ENCODE results near the gene AP3S2. TPM values are rescaled to one million over a fixed set of nuclear protein-coding genes. Genes with fewer than 3 reads are reported as not detected.

The AP3S2 gene
- total and polyA plus RNA-seq, 2 donors (not counting 1 experiment from before 2014, with no cell fraction given): 11.3 to 32.3 TPM

- POLR2A ChIA-PET: no interaction called here
- TF ChIP-seq EZH2 (IDR thresholded peaks at IDR 0.05; ENCODE audit: borderline replicate concordance, insufficient read depth, low read depth, low read length, poor library complexity, severe bottlenecking) (no peak), CTCF (IDR thresholded peaks at IDR 0.05) (no peak)
- Histone ChIP-seq H3K9me3 (ENCODE audit: control extremely low read depth in 1 of 3, control insufficient read depth in 2 of 3, insufficient read depth in 1 of 3, low read length in 2 of 3) (peaks cover 0 to 9% (median 0%) of the 10 kb centered on the region in 3 donors), H3K9ac (ENCODE audit: low read length) (no peak overlapping the region), H3K79me2 (ENCODE audit: control insufficient read depth, insufficient read depth, low read length) (no peaks in the 10 kb centered on the region), H3K36me3 (replicated peaks in 1 of 2; ENCODE audit: control extremely low read depth in 1 of 2, control insufficient read depth in 1 of 2, extremely low read depth in 1 of 2, insufficient read depth in 2 of 2, low read length in 1 of 2) (no peaks in the 10 kb centered on the region), H3K27ac (ENCODE audit: low read length in 2 of 2) (no peak overlapping the region), H3K27me3 (replicated peaks in 1 of 4; ENCODE audit: control extremely low read depth in 1 of 4, control insufficient read depth in 3 of 4, insufficient read depth in 4 of 4, low read length in 3 of 4) (no peaks in the 10 kb centered on the region), H2AFZ (ENCODE audit: insufficient read depth, low read depth, low read length, poor library complexity, severe bottlenecking) (no peak overlapping the region), H3K4me3 (ENCODE audit: control extremely low read depth in 1 of 5, extremely low read depth in 1 of 5, insufficient read depth in 1 of 5, low read depth in 2 of 5, low read length in 4 of 5) (no peak overlapping the region), H4K20me1 (ENCODE audit: control insufficient read depth, insufficient read depth, low read length, poor library complexity, severe bottlenecking) (no peaks in the 10 kb centered on the region), H3K4me2 (replicated peaks; ENCODE audit: low read depth, low read length, poor library complexity, severe bottlenecking) (no peak overlapping the region), H3K4me1 (ENCODE audit: control insufficient read depth in 2 of 2, insufficient read depth in 2 of 2, low read length in 2 of 2) (peaks cover 0 to 8% of the 10 kb centered on the region in 2 donors)
- WGBS (ENCODE audit: insufficient coverage): 100% methylated on average over 1 of the region's 2 CpGs
- peaks cover 13% of the 10 kb centered on the region for H3K4me1 Mint-ChIP-seq
- H3K27ac Mint-ChIP-seq: no peak overlapping the region
- DNase-seq (no peak), ATAC-seq (ENCODE audit: low read depth) (no peak)
- CTCF ChIA-PET: no interaction called here
- no peaks in the 10 kb centered on the region for H3K27me3 Mint-ChIP-seq
- H3K9me3 Mint-ChIP-seq (ENCODE audit: insufficient read depth): peaks cover 2% of the 10 kb centered on the region
- intact Hi-C loops (cut with micrococcal nuclease): no loop called here
- H3K4me3 Mint-ChIP-seq: no peak overlapping the region
These were observed 93.8 kb downstream of the AP3S2 start for GRCh38 chr15:89799918-89800498.

- Histone ChIP-seq H3K27ac (ENCODE audit: low read length in 2 of 2) (no peak overlapping the region), H3K27me3 (replicated peaks in 1 of 4; ENCODE audit: control extremely low read depth in 1 of 4, control insufficient read depth in 3 of 4, insufficient read depth in 4 of 4, low read length in 3 of 4) (no peaks in the 10 kb centered on the region), H4K20me1 (ENCODE audit: control insufficient read depth, insufficient read depth, low read length, poor library complexity, severe bottlenecking) (no peaks in the 10 kb centered on the region), H3K79me2 (ENCODE audit: control insufficient read depth, insufficient read depth, low read length) (no peaks in the 10 kb centered on the region), H3K4me1 (ENCODE audit: control insufficient read depth in 2 of 2, insufficient read depth in 2 of 2, low read length in 2 of 2) (peaks cover 0 to 8% of the 10 kb centered on the region in 2 donors), H3K9me3 (ENCODE audit: control extremely low read depth in 1 of 3, control insufficient read depth in 2 of 3, insufficient read depth in 1 of 3, low read length in 2 of 3) (peaks cover 0 to 9% (median 0%) of the 10 kb centered on the region in 3 donors), H3K36me3 (replicated peaks in 1 of 2; ENCODE audit: control extremely low read depth in 1 of 2, control insufficient read depth in 1 of 2, extremely low read depth in 1 of 2, insufficient read depth in 2 of 2, low read length in 1 of 2) (no peaks in the 10 kb centered on the region), H2AFZ (ENCODE audit: insufficient read depth, low read depth, low read length, poor library complexity, severe bottlenecking) (no peak overlapping the region), H3K9ac (ENCODE audit: low read length) (no peak overlapping the region), H3K4me2 (replicated peaks; ENCODE audit: low read depth, low read length, poor library complexity, severe bottlenecking) (no peak overlapping the region), H3K4me3 (ENCODE audit: control extremely low read depth in 1 of 5, extremely low read depth in 1 of 5, insufficient read depth in 1 of 5, low read depth in 2 of 5, low read length in 4 of 5) (no peak overlapping the region)
- ChIA-PET CTCF (interaction anchor here (0.8 kb wide), 1 partner anchor 62 kb away, joined by 3 read pairs; no protein-coding TSS in a partner anchor), POLR2A (no interaction called here)
- peaks cover 2% of the 10 kb centered on the region for H3K9me3 Mint-ChIP-seq (ENCODE audit: insufficient read depth)
- H3K27ac Mint-ChIP-seq: no peak overlapping the region
- no peak overlapping the region for H3K4me3 Mint-ChIP-seq
- 79% methylated on average over 18 of the region's 20 CpGs for WGBS (ENCODE audit: insufficient coverage)
- TF ChIP-seq EZH2 (IDR thresholded peaks at IDR 0.05; ENCODE audit: borderline replicate concordance, insufficient read depth, low read depth, low read length, poor library complexity, severe bottlenecking) (no peak), CTCF (IDR thresholded peaks at IDR 0.05) (no peak)
- DNase-seq (no peak), ATAC-seq (ENCODE audit: low read depth) (no peak)
- peaks cover 13% of the 10 kb centered on the region for H3K4me1 Mint-ChIP-seq
- intact Hi-C loops (cut with micrococcal nuclease): no loop called here
- no peaks in the 10 kb centered on the region for H3K27me3 Mint-ChIP-seq
These were observed 94.5 kb downstream of the AP3S2 start for GRCh38 chr15:89799011-89799911.

All from B cell (primary cell).